Sigmoid colon (tissue), 7 donors: Measurements from ENCODE around the gene CENPM. TPM values are rescaled to one million over a fixed set of nuclear protein-coding genes. Genes with fewer than 3 reads are reported as not detected.

Source experiments
- DNase-seq: peaks from one replicate; pipeline ENCODE4 v3.0.0-alpha.2; 2019
- H3K27ac ChIP-seq, 4 donors: fragments of 200-600 bp; sonication (generic); one replicate each; pipeline ENCODE4 v1.5.1; 2016 to 2019; ENCODE audit warnings: mild to moderate bottlenecking in 1 of 4
- H3K27me3 ChIP-seq, 3 donors: fragments of 200-600 bp; sonication (generic); one replicate each; pipeline ENCODE4 v1.5.1; 2019; ENCODE audit warnings: mild to moderate bottlenecking in 1 of 3
- H3K36me3 ChIP-seq, 4 donors: fragments of 200-600 bp; sonication (generic); one replicate each; pipeline ENCODE4 v1.5.1; 2016 to 2019
- H3K4me1 ChIP-seq, 4 donors: fragments of 200-600 bp; sonication (generic); one replicate each; pipeline ENCODE4 v1.5.1; 2017 to 2019
- H3K4me3 ChIP-seq, 4 donors: fragments of 200-600 bp; sonication (generic); one replicate each; pipeline ENCODE4 v1.5.1; 2017 to 2019; ENCODE audit warnings: mild to moderate bottlenecking in 2 of 4, moderate library complexity in 1 of 4
- H3K9me3 ChIP-seq, 4 donors: fragments of 200-600 bp in 3 of 4; sonication (generic) in 3 of 4; one replicate each; pipeline versions ENCODE4 v1.5.1 to v1.6.1; 2013 to 2019
- CTCF ChIP-seq, 4 experiments: fragments of 450-650 bp in 3 of 4; fragments of 200-600 bp in 1 of 4; IDR thresholded peaks; one replicate each; pipeline ENCODE4 v1.5.1; 2016 to 2019; ENCODE audit warnings: antibody characterized with exemption in 4 of 4, mild to moderate bottlenecking in 3 of 4, moderate library complexity in 2 of 4
- EP300 ChIP-seq, 4 donors: sonication (generic); formaldehyde crosslinking; IDR thresholded peaks; one replicate each; pipeline ENCODE4 v1.6.1; 2017; ENCODE audit warnings: antibody characterized with exemption in 4 of 4
- POLR2A ChIP-seq, 2 donors: fragments of 450-650 bp; IDR thresholded peaks; one replicate each; pipeline ENCODE4 v1.6.1; 2016; ENCODE audit warnings: antibody characterized with exemption in 2 of 2, mild to moderate bottlenecking in 2 of 2, moderate library complexity in 2 of 2
- POLR2AphosphoS5 ChIP-seq, 4 donors: sonication (generic); formaldehyde crosslinking; IDR thresholded peaks; one replicate each; pipeline ENCODE4 v1.6.1; 2017; ENCODE audit warnings: antibody characterized with exemption in 4 of 4
- WGBS, 2 donors: extraction: QIAGEN DNeasy Blood & Tissue Kit; methylation state at CpG; one replicate each; pipeline ENCODE4 v1.1.7; 2013; 5-methylcytosine and 5-hydroxymethylcytosine counted together
- intact Hi-C: fragments of 100-400 bp; cut with DNase I; formaldehyde crosslinking; loops from one replicate; pipeline ENCODE4 v1.15.1; 2023
- polyA plus RNA-seq, 3 donors: library from polyadenylated mRNA; stranded (reverse); fragments of 200-250 nt; gene quantifications; one replicate each; pipeline ENCODE4 v1.2.3, GENCODE V29; 2013
- total RNA-seq, 4 donors: library from RNA; depleted of rRNA; stranded (reverse); fragments of >200 nt; gene quantifications; one replicate each; pipeline ENCODE4 v1.1.0, GENCODE V29; 2016
- donor health status: healthy with polysubstance abuse.
- donor health status: Bipolar disorder and iron deficiency.
- donor health status: healthy.

The CENPM gene
- total and polyA plus RNA-seq, 7 donors = 1.1 to 48.5 (median 14.7) TPM; not detected in 1

- H3K36me3 ChIP-seq = peaks cover 0 to 63% (median 23%) of the 10 kb centered on the region in 4 donors
These were observed 41.3 kb downstream of the CENPM start for GRCh38 chr22:41905411-41906202.

GRCh38 chr22:41904450-41905410 is 42.2 kb downstream of the CENPM start:
- Histone ChIP-seq H3K9me3 (no peaks in the 10 kb centered on the region), H3K4me3 (no peak overlapping the region), H3K4me1 (peaks cover 0 to 5% (median 3%) of the 10 kb centered on the region in 4 donors), H3K36me3 (peaks cover 0 to 72% (median 29%) of the 10 kb centered on the region in 4 donors), H3K27me3 (peaks cover 3 to 11% (median 11%) of the 10 kb centered on the region in 3 donors), H3K27ac (no peak overlapping the region)
- intact Hi-C loops = no loop called here
- TF ChIP-seq POLR2A (IDR thresholded peaks at IDR 0.05) (no peak), CTCF (IDR thresholded peaks at IDR 0.05) (no peak), POLR2AphosphoS5 (IDR thresholded peaks at IDR 0.05) (no peak), EP300 (IDR thresholded peaks at IDR 0.05) (no peak)
- DNase-seq = no peak
- 89 to 94% methylated on average over 24 of the region's 24 CpGs for WGBS, 2 donors

More at GRCh38 chr22:41905411-41906202, 41.3 kb downstream of the CENPM start:
- no peak for DNase-seq
- H3K27me3 ChIP-seq = peaks cover 12 to 20% (median 19%) of the 10 kb centered on the region in 3 donors
- 94 to 95% methylated on average over 23 of the region's 23 CpGs for WGBS, 2 donors
- no peak overlapping the region for H3K27ac ChIP-seq
- no peak for TF ChIP-seq POLR2AphosphoS5 (IDR thresholded peaks at IDR 0.05)
- no peak for TF ChIP-seq EP300 (IDR thresholded peaks at IDR 0.05)
- no peak for TF ChIP-seq POLR2A (IDR thresholded peaks at IDR 0.05)
- no peak for TF ChIP-seq CTCF (IDR thresholded peaks at IDR 0.05)
- intact Hi-C loops = no loop called here
- no peaks in the 10 kb centered on the region for H3K9me3 ChIP-seq
- H3K4me3 ChIP-seq = no peak overlapping the region
- H3K4me1 ChIP-seq = peaks cover 0 to 13% (median 12%) of the 10 kb centered on the region in 4 donors

DNA sequence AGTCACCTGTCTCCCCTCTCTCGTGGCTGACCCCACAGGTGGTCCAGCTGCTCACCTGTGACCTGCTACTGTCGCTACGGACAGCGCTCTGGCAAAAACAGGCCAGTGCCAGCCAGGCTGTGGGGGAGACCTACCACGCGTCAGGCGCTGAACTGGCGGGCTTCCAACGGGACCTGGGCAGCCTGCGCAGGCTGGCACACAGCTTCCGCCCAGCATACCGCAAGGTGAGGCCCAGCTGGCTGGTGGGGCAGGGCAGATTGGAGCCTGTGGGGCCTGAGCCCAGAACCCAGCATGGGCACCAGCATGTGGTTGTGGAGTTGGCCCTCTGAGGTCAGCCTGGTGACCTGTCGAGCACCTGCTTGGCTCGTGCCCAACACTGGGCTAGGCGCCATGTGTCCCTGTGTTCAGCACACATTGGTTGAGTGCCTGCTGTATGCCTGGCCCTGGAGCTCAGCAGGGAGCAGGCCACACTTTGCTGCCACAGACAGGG is 44.0 kb downstream of the CENPM start:
- no peaks in the 10 kb centered on the region for H3K4me1 ChIP-seq
- H3K36me3 ChIP-seq = peaks cover 0 to 89% (median 44%) of the 10 kb centered on the region in 4 donors
- WGBS, 2 donors = 81 to 92% methylated on average over 15 of the region's 15 CpGs
- DNase-seq = no peak
- TF ChIP-seq POLR2A (IDR thresholded peaks at IDR 0.05) (no peak), POLR2AphosphoS5 (IDR thresholded peaks at IDR 0.05) (no peak), CTCF (IDR thresholded peaks at IDR 0.05) (no peak), EP300 (IDR thresholded peaks at IDR 0.05) (no peak)
- H3K4me3 ChIP-seq = no peak overlapping the region
- intact Hi-C loops = no loop called here
- H3K9me3 ChIP-seq = no peaks in the 10 kb centered on the region
- no peaks in the 10 kb centered on the region for H3K27me3 ChIP-seq
- no peak overlapping the region for H3K27ac ChIP-seq

DNA sequence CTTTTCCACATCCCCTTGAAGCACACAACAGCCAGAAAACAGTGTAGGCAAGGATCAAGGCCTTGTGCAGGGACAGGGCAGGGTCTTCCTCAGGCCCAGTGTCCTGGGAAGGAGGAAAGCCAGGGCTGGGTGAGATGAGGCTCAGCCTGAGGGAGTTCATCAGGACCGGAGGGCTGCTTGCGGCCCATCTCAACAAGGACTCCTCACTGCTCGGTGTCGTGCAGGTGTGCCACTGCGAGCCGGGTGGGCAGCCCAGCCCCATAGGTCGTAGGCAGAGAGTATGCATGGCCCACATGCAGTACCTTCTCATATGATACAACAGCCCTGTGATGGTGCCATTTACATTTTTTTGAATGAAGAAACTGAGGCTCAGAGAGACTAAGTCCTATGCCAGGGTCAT is 44.9 kb downstream of the CENPM start:
- Histone ChIP-seq H3K4me1 (no peaks in the 10 kb centered on the region), H3K36me3 (peaks cover 0 to 92% (median 48%) of the 10 kb centered on the region in 4 donors), H3K27ac (no peak overlapping the region), H3K4me3 (no peak overlapping the region), H3K9me3 (no peaks in the 10 kb centered on the region), H3K27me3 (no peaks in the 10 kb centered on the region)
- intact Hi-C loops = no loop called here
- 90 to 97% methylated on average over 7 of the region's 7 CpGs for WGBS, 2 donors
- no peak for TF ChIP-seq CTCF (IDR thresholded peaks at IDR 0.05)
- TF ChIP-seq POLR2AphosphoS5 (IDR thresholded peaks at IDR 0.05) = no peak
- TF ChIP-seq POLR2A (IDR thresholded peaks at IDR 0.05) = no peak
- no peak for TF ChIP-seq EP300 (IDR thresholded peaks at IDR 0.05)
- DNase-seq = no peak
